ENCODE data around the gene OXTR. TPM values are rescaled to one million over a fixed set of nuclear protein-coding genes. Genes with fewer than 3 reads are reported as not detected.
"Not testable (repeated sequence)": the region's sequence is repeated elsewhere in the genome, so short reads cannot be mapped to it uniquely, and the experiment has no call there.

Gene OXTR
- total RNA-seq, 3 donors from 2014 or later: 0.19 to 0.70 (median 0.52) TPM

DNA sequence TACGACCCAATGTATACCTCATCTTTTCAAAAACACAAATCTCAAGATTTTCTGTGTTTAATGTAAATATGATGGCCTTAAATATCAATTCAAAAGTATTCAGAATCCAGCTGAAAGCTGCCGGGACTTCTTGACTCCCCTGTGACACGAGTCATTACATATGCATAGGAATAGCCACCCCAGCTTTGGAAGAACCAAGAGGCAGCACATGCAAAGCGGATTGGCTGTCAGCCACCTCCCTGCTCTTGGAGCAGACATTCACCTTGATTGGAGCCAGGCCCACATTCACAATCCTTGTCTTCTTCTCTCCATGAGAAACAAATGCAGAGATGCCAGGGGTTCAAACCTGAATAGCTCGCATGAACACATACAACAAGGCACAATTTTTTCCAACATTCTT is 46.6 kb downstream of the OXTR start:
- Histone ChIP-seq H3K4me3 (no peak overlapping the region), H3K36me3 (ENCODE audit: low read depth) (no peaks in the 10 kb centered on the region), H3K9me3 (no peaks in the 10 kb centered on the region), H3K4me1 (ENCODE audit: low read depth) (no peaks in the 10 kb centered on the region)
- no peak for ATAC-seq
- TF ChIP-seq, protein P1, sequence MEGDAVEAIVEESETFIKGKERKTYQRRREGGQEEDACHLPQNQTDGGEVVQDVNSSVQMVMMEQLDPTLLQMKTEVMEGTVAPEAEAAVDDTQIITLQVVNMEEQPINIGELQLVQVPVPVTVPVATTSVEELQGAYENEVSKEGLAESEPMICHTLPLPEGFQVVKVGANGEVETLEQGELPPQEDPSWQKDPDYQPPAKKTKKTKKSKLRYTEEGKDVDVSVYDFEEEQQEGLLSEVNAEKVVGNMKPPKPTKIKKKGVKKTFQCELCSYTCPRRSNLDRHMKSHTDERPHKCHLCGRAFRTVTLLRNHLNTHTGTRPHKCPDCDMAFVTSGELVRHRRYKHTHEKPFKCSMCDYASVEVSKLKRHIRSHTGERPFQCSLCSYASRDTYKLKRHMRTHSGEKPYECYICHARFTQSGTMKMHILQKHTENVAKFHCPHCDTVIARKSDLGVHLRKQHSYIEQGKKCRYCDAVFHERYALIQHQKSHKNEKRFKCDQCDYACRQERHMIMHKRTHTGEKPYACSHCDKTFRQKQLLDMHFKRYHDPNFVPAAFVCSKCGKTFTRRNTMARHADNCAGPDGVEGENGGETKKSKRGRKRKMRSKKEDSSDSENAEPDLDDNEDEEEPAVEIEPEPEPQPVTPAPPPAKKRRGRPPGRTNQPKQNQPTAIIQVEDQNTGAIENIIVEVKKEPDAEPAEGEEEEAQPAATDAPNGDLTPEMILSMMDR (IDR thresholded peaks at IDR 0.05): no peak
- intact Hi-C loops (cut with DNase I, micrococcal nuclease): no loop called here
- DNase-seq: no peak

DNA sequence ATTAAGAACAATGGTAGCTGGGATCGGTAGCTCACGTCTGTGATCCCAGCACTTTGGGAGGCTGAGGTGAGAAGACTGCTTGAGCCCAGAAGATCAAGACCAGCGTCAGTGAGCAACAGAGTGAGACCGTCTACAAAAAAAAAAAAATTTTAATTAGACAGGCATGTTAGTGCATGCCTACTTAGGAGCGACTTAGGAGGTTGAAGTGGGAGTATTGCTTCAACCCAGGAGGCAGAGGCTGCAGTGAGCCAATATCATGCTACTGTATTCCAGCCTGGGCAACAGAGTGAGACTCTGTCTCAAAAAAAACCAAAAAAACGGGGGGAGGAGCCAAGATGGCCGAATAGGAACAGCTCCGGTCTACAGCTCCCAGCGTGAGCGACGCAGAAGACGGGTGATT is 53.7 kb downstream of the OXTR start:
- intact Hi-C loops (cut with DNase I, micrococcal nuclease); H3K36me3 ChIP-seq (ENCODE audit: low read depth); H3K4me3 ChIP-seq; ATAC-seq; H3K9me3 ChIP-seq; DNase-seq; H3K4me1 ChIP-seq (ENCODE audit: low read depth): not testable (repeated sequence)

DNA sequence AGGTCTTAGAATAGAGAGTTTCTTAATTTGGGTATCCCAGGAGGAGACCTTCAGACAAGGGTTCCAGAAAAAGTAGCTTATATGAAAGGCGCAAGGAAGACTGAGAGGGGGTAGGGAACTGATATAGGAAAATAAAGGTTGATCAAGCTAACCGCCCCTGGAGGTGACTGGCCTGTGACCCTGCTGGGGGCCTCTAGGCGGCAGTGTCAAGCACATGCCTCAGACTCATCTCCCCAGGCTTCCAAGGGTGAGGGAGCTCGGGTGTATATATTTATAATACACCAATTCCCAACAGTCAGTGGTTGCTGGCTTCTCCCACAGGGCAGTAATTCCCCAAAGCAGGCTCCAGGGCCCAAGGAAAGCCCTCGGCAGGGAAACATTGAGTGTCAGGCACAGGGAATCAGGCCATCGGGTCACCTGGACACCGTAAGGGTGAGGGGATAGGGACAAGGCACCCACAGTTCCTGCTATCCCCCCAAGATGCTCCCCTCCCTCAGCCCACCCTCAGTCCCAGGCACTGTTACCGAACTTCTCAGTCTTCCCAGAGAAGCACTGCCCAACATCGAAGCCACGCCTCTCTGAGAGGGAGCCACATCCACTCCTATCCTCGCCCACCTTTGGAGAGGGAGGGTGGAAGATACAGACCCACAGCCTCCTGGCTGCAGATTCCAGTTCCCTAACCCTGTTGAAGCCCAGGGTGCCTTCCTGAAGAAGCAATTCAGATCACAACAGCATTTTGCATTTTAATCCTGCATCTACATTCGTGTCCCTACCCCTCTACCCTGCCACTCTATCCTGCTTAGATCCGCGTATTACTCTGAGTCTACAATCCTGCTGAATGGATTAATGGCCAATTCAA is 55.3 kb downstream of the OXTR start:
- H3K4me3 ChIP-seq: no peak overlapping the region
- no peaks in the 10 kb centered on the region for H3K36me3 ChIP-seq (ENCODE audit: low read depth)
- H3K9me3 ChIP-seq: no peaks in the 10 kb centered on the region
- TF ChIP-seq, protein P1 (IDR thresholded peaks at IDR 0.05): no peak
- ATAC-seq (peak; percentile 51), DNase-seq (peak in 1 of 3 donors; percentile 4)
- intact Hi-C loops (cut with DNase I, micrococcal nuclease): no loop called here
- H3K4me1 ChIP-seq (ENCODE audit: low read depth): no peaks in the 10 kb centered on the region

DNA sequence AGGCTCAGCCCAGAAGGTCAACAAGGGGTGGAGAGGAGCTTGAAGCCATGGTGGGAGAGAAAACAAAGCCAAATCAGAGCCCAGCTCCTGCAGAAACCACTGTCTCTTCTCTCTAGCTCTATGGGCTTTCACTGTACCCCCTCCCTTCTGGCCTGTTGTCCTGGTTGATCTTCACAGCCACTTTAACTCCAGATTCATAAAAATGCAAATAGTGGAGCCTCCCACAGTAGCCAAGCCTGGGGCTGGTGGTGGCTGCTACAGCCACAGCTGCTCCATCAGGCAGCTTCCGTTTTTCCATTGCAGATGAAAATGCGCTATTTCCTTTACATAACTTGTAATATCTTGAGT is 56.5 kb downstream of the OXTR start:
- no peak for DNase-seq
- TF ChIP-seq, protein P1 (IDR thresholded peaks at IDR 0.05): no peak
- intact Hi-C loops (cut with DNase I, micrococcal nuclease): no loop called here
- ATAC-seq: no peak
- Histone ChIP-seq H3K36me3 (ENCODE audit: low read depth) (no peaks in the 10 kb centered on the region), H3K9me3 (no peaks in the 10 kb centered on the region), H3K4me1 (ENCODE audit: low read depth) (no peaks in the 10 kb centered on the region), H3K4me3 (no peak overlapping the region)

DNA sequence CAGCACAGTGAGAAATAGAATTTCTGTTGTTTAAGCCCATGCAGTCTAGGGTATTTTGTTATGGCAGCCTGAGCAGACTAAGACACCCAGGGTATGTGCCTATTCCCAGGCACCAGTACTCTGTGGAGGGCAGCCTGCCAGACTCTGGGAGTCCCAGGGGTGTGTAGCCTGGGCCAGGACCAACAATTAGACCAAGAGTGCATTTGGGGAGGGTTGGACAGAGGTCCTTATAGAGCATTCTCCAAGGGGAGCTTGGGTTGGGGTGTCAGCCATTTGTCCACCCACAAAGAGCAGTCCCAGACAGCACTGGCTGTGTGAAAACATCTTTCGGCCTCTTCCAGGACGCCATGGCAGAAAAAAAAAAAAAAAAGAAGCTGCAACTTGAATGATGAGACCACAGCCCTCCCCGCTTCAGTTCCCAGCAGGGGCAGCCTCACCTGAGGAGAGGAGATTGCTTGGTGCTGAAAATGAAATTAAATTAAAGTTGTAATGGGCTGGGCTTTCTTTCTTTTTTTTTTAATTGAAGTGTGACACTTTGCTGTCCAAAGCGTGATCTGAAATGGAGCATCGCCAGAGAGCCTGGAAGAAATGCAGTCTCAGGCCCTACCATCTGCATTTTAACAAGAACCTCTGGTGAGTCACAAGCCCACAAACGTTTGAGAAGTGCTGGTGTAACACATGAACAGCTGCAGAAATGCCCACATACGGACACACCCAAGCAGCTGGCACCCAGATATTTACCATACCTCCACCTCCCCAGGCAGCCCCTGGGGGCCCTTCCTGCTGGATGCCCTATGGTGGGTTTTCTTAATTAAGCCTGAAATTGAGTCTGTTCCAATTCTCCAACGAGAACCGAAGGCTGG is 57.1 kb downstream of the OXTR start:
- intact Hi-C loops (cut with DNase I, micrococcal nuclease): no loop called here

More for the DNA sequence above, 57.1 kb downstream of the OXTR start:
- TF ChIP-seq, protein P1 (IDR thresholded peaks at IDR 0.05): no peak
- no peaks in the 10 kb centered on the region for H3K4me1 ChIP-seq (ENCODE audit: low read depth)
- no peak overlapping the region for H3K4me3 ChIP-seq
- no peaks in the 10 kb centered on the region for H3K36me3 ChIP-seq (ENCODE audit: low read depth)
- DNase-seq (no peak), ATAC-seq (no peak)
- H3K9me3 ChIP-seq: no peaks in the 10 kb centered on the region

Measured in mucosa of descending colon (tissue), 3 donors.